A549 (cell line): ENCODE data around the gene SLC22A13. TPM values are rescaled to one million over a fixed set of nuclear protein-coding genes. Genes with fewer than 3 reads are reported as not detected.

Source experiments
- ATAC-seq, 2 experiments: fragments of 200-7000 bp in 1 of 2; fragments of >200 bp in 1 of 2; cut with Nextera tagmentation in 1 of 2; cut with Tn5 transposase in 1 of 2; 3 replicates each; pipeline versions ENCODE4 v1.8.0 to v1.9.1; 2018 to 2020; ENCODE audit warnings: mild to moderate bottlenecking in 1 of 2, moderate library complexity in 1 of 2
- CTCF ChIA-PET: fragments of 300-600 bp; sonication (Branson Sonifier 250); formaldehyde crosslinking; extraction: SDS; loops from one replicate; lab custom pipeline; 2021; ENCODE audit warnings: antibody characterized with exemption, inconsistent platforms; lab: Yijun Ruan, JAX
- POLR2A ChIA-PET: fragments of 350-600 bp; formaldehyde crosslinking; extraction: SDS; loops from one replicate; lab custom pipeline; 2021; ENCODE audit warnings: antibody characterized with exemption, inconsistent platforms; lab: Yijun Ruan, JAX
- DNase-seq, 2 experiments: peaks; one replicate each; pipeline versions ENCODE4 v3.0.0 to v3.0.0-alpha.2; 2011 to 2016; ENCODE audit warnings: low read depth in 1 of 2, low spot score in 1 of 2
- FAIRE-seq: peaks from 2 replicates; lab custom pipeline; 2011; peaks lifted over from hg19 to GRCh38; lab: Jason Lieb, UNC
- H3K27ac ChIP-seq, 2 experiments: fragments of >200 bp; sonication (Bioruptor Twin); formaldehyde crosslinking; 3 replicates each; pipeline ENCODE4 v1.5.1; 2016 to 2017
- H3K4me1 ChIP-seq: fragments of >200 bp; sonication (Bioruptor Twin); formaldehyde crosslinking; 3 replicates; pipeline ENCODE4 v1.6.1; 2016
- H3K4me2 ChIP-seq: fragments of >200 bp; sonication (Bioruptor Twin); formaldehyde crosslinking; 3 replicates; pipeline ENCODE4 v1.6.1; 2016
- H3K4me3 ChIP-seq: fragments of >200 bp; sonication (Bioruptor Twin); formaldehyde crosslinking; 3 replicates; pipeline ENCODE4 v1.5.1; 2016
- H3K9me3 ChIP-seq: fragments of >200 bp; sonication (Bioruptor Twin); formaldehyde crosslinking; 3 replicates; pipeline ENCODE4 v1.6.1; 2016
- ATOH8 ChIP-seq: fragments of 250-450 bp; sonication (Bioruptor Pico); IDR thresholded peaks from 2 replicates; pipeline ENCODE4 v1.5.0; 2020; ENCODE audit warnings: low read depth, mild to moderate bottlenecking, moderate library complexity
- CBX2 ChIP-seq: fragments of 200-600 bp; sonication (generic); IDR thresholded peaks from 2 replicates; pipeline ENCODE4 v1.6.1; 2016; ENCODE audit warnings: low read depth, mild to moderate bottlenecking, borderline replicate concordance
- CBX8 ChIP-seq: fragments of 200-600 bp; sonication (generic); IDR thresholded peaks from 2 replicates; pipeline ENCODE4 v1.6.1; 2016
- CEBPB ChIP-seq, 2 experiments: fragments of >200 bp in 1 of 2; sonication (Bioruptor Twin) in 1 of 2; formaldehyde crosslinking in 1 of 2; IDR thresholded peaks; 2 replicates each; pipeline ENCODE4 v1.6.1; 2012 to 2016
- ESRRA ChIP-seq: fragments of 150-350 bp; IDR thresholded peaks from 2 replicates; pipeline ENCODE4 v1.6.1; 2014; ENCODE audit warnings: mild to moderate bottlenecking, low read length, borderline replicate concordance
- FOXS1 ChIP-seq: fragments of 250-450 bp; sonication (Bioruptor Pico); IDR thresholded peaks from 2 replicates; pipeline ENCODE4 v1.5.0; 2020; ENCODE audit warnings: mild to moderate bottlenecking, moderate library complexity
- HDAC2 ChIP-seq: fragments of 200-600 bp; sonication (generic); IDR thresholded peaks from 2 replicates; pipeline ENCODE4 v1.6.1; 2016
- HES2 ChIP-seq: fragments of >200 bp; sonication (Bioruptor Twin); formaldehyde crosslinking; IDR thresholded peaks from 2 replicates; pipeline ENCODE4 v1.6.1; 2016
- HMGXB4 ChIP-seq: fragments of 250-450 bp; sonication (Bioruptor Pico); IDR thresholded peaks from 2 replicates; pipeline ENCODE4 v1.5.0; 2021; ENCODE audit warnings: mild to moderate bottlenecking, moderate library complexity, borderline replicate concordance
- HOXB13 ChIP-seq: fragments of 250-450 bp; sonication (Bioruptor Pico); IDR thresholded peaks from 2 replicates; pipeline ENCODE4 v1.5.0; 2020; ENCODE audit warnings: low read depth, mild to moderate bottlenecking, moderate library complexity
- MAZ ChIP-seq: fragments of 150-350 bp; IDR thresholded peaks from 2 replicates; pipeline ENCODE4 v1.6.1; 2014; ENCODE audit warnings: antibody characterized with exemption, low read depth, low read length, borderline replicate concordance
- NR3C1 ChIP-seq: fragments of >200 bp; sonication (Bioruptor Twin); formaldehyde crosslinking; IDR thresholded peaks from 3 replicates; pipeline ENCODE4 v1.6.1; 2017
- POLR2A ChIP-seq: IDR thresholded peaks from 2 replicates; pipeline ENCODE4 v1.6.1; 2012; ENCODE audit warnings: mild to moderate bottlenecking, low read length
- POLR2AphosphoS2 ChIP-seq: conservative IDR thresholded peaks from 2 replicates; pipeline ENCODE4 v1.6.1; 2012; ENCODE audit warnings: low read length, improper control_type of control experiment, inconsistent platforms
- RFX5 ChIP-seq: fragments of 450-650 bp; IDR thresholded peaks from 2 replicates; pipeline ENCODE4 v1.7.1; 2014; ENCODE audit warnings: antibody characterized with exemption, mild to moderate bottlenecking, moderate library complexity
- RNF2 ChIP-seq: fragments of 200-600 bp; sonication (generic); IDR thresholded peaks from 2 replicates; pipeline ENCODE4 v1.6.1; 2016; ENCODE audit warnings: low read depth, mild to moderate bottlenecking, antibody characterized with exemption, moderate library complexity, borderline replicate concordance
- TFCP2L1 ChIP-seq: fragments of 250-450 bp; sonication (Bioruptor Pico); IDR thresholded peaks from 2 replicates; pipeline ENCODE4 v1.5.0; 2021; ENCODE audit warnings: mild to moderate bottlenecking
- USF2 ChIP-seq: fragments of 450-650 bp; IDR thresholded peaks from 2 replicates; pipeline ENCODE4 v1.6.1; 2014; ENCODE audit warnings: antibody characterized with exemption
- ZSCAN20 ChIP-seq: fragments of 250-450 bp; sonication (Bioruptor Pico); IDR thresholded peaks from 2 replicates; pipeline ENCODE4 v1.8.0; 2022; ENCODE audit warnings: mild to moderate bottlenecking, moderate library complexity
- WGBS: methylation state at CpG from one replicate; pipeline ENCODE4 v1.1.6; 2017; ENCODE audit errors: missing lambda C conversion rate; 5-methylcytosine and 5-hydroxymethylcytosine counted together
- polyA plus RNA-seq, 4 experiments: library from polyadenylated mRNA; depleted of rRNA in 3 of 4; stranded (reverse); fragments of >200 nt; fragmentation: RNase III in 1 of 4; extraction: RNeasy Plus Mini Kit Qiagen cat#74134 plus additional on column Dnase treatment in 1 of 4; gene quantifications; 2 replicates in 3 of 4; 3 replicates in 1 of 4; pipeline ENCODE4 v1.2.3, GENCODE V29; 2011 to 2017

Gene SLC22A13
- polyA plus RNA-seq, 2 of the 4 experiments (the other 2 are of a cell fraction): 0.13 to 0.21 TPM

- WGBS: 97% methylated on average over 1 of the region's 1 CpG
- CTCF ChIA-PET: no interaction called here
- no peaks in the 10 kb centered on the region for H3K4me1 ChIP-seq
- H3K9me3 ChIP-seq: no peaks in the 10 kb centered on the region
- DNase-seq (no peak), FAIRE-seq (no peak), ATAC-seq (no peak)
- TF ChIP-seq NR3C1 (no peak), RNF2 (no peak), USF2 (no peak), ESRRA (no peak), POLR2AphosphoS2 (no peak), HDAC2 (no peak), CBX8 (no peak), ZSCAN20 (no peak), POLR2A (no peak)
- H3K4me2 ChIP-seq: no peak overlapping the region
- no peak overlapping the region for H3K27ac ChIP-seq
- POLR2A ChIA-PET: interaction anchor here (0.6 kb wide), 1 partner anchor 119 kb away, joined by 3 read pairs; the partner anchor contains the start of gene ACAA1
- no peak overlapping the region for H3K4me3 ChIP-seq
Measured at GRCh38 chr3:38255627-38256026, 10.0 kb upstream of the SLC22A13 start.

DNA sequence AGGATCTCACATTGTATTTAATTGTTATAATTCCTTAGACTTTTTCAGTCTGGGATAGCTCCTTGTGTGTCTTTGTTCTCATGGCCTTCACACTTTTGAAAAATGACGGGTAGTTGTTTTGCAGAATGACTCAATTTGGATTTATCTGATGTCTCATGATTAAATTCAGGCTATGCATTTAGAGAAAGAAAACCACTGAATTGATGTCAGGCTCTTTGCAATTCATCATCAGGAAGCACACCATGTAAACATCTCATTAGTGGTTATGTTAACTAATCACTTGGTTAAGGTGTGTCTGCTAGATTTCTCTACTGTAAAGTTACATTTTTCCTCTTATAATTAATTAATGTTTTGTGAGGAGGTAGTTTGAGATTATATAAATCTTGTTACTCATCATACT is 8.0 kb upstream of the SLC22A13 start:
- ATAC-seq: no peak
- CTCF ChIA-PET: no interaction called here
- WGBS: 88% methylated on average over 1 of the region's 1 CpG

DNA sequence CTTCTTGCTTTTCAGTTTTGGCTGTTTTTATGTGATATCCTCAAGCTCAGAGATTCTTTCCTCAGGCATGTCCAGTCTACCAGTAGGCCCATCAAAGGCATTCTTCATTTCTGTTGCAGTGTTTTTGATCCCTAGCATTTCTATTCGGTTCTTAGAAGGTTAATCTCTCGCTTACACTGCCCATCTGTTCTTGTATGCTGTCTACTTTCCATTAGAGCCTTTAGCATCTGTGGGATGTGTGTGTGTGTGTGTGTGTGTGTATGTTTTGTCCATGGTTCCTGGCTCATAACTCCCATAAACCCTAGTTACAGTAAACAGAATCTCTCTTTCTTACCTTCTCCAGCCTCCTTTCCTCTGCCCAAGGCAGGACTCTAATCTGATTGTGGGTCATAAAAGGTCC is 5.1 kb upstream of the SLC22A13 start:
- Histone ChIP-seq H3K27ac (no peak overlapping the region), H3K9me3 (no peaks in the 10 kb centered on the region), H3K4me2 (no peak overlapping the region), H3K4me3 (no peak overlapping the region), H3K4me1 (no peaks in the 10 kb centered on the region)
- DNase-seq (no peak), ATAC-seq (no peak), FAIRE-seq (no peak)
- WGBS: 98% methylated on average over 2 of the region's 2 CpGs
- ChIA-PET CTCF (interaction anchor here (1.0 to 1.3 kb wide), 2 partner anchors 8 to 11 kb away, joined by 3 read pairs; no protein-coding TSS in a partner anchor), POLR2A (no interaction called here)
- TF ChIP-seq HES2 (no peak), CEBPB (IDR thresholded peaks at IDR 0.05) (no peak), RFX5 (no peak), TFCP2L1 (CRISPR knock-in tag) (no peak), ATOH8 (CRISPR knock-in tag) (no peak), HMGXB4 (CRISPR knock-in tag) (no peak), FOXS1 (CRISPR knock-in tag) (no peak), MAZ (no peak)

More for the DNA sequence above, 8.0 kb upstream of the SLC22A13 start:
- DNase-seq (no peak), FAIRE-seq (no peak)
- Histone ChIP-seq H3K27ac (no peak overlapping the region), H3K4me3 (no peak overlapping the region), H3K9me3 (no peaks in the 10 kb centered on the region), H3K4me1 (no peaks in the 10 kb centered on the region), H3K4me2 (no peak overlapping the region)
- TF ChIP-seq HOXB13 (CRISPR knock-in tag) (no peak), CBX2 (no peak)
- POLR2A ChIA-PET: no interaction called here
